ENCODE results near the gene CLEC2D.
"Not testable (repeated sequence)": the region's sequence is repeated elsewhere in the genome, so short reads cannot be mapped to it uniquely, and the experiment has no call there.

Gene CLEC2D

GRCh38 chr12:9692909-9693308 is 23.4 kb downstream of the CLEC2D start:
- no peak for TF ChIP-seq CTCF (IDR thresholded peaks at IDR 0.05; ENCODE audit: insufficient read depth, low read length, poor library complexity, severe bottlenecking)
- Histone ChIP-seq H3K36me3 (ENCODE audit: control insufficient read depth, insufficient read depth, low read length) (peaks cover 2% of the 10 kb centered on the region), H3K27me3 (replicated peaks; ENCODE audit: control insufficient read depth, insufficient read depth, low read length) (no peaks in the 10 kb centered on the region), H3K4me3 (replicated peaks; ENCODE audit: low read depth, low read length) (no peak overlapping the region)
- DNase-seq (ENCODE audit: extremely low read depth, insufficient read length): no peak

GRCh38 chr12:9694241-9694640 is 24.7 kb downstream of the CLEC2D start:
- peaks cover 2% of the 10 kb centered on the region; the same call in 1 of the 2 replicates for H3K36me3 ChIP-seq (ENCODE audit: control insufficient read depth, insufficient read depth, low read length)
- H3K4me3 ChIP-seq (replicated peaks; ENCODE audit: low read depth, low read length): no peak overlapping the region
- no peaks in the 10 kb centered on the region for H3K27me3 ChIP-seq (replicated peaks; ENCODE audit: control insufficient read depth, insufficient read depth, low read length)
- DNase-seq (ENCODE audit: extremely low read depth, insufficient read length): no peak
- no peak for TF ChIP-seq CTCF (IDR thresholded peaks at IDR 0.05; ENCODE audit: insufficient read depth, low read length, poor library complexity, severe bottlenecking)

GRCh38 chr12:9695150-9695549 is 25.6 kb downstream of the CLEC2D start:
- not testable (repeated sequence) for H3K36me3 ChIP-seq (ENCODE audit: control insufficient read depth, insufficient read depth, low read length); DNase-seq (ENCODE audit: extremely low read depth, insufficient read length); H3K27me3 ChIP-seq (replicated peaks; ENCODE audit: control insufficient read depth, insufficient read depth, low read length); H3K4me3 ChIP-seq (replicated peaks; ENCODE audit: low read depth, low read length)

GRCh38 chr12:9695661-9696060 is 26.1 kb downstream of the CLEC2D start:
- H3K4me3 ChIP-seq (replicated peaks; ENCODE audit: low read depth, low read length); H3K36me3 ChIP-seq (ENCODE audit: control insufficient read depth, insufficient read depth, low read length); DNase-seq (ENCODE audit: extremely low read depth, insufficient read length); H3K27me3 ChIP-seq (replicated peaks; ENCODE audit: control insufficient read depth, insufficient read depth, low read length): not testable (repeated sequence)

GRCh38 chr12:9697619-9698018 is 28.1 kb downstream of the CLEC2D start:
- DNase-seq (ENCODE audit: extremely low read depth, insufficient read length): no peak
- Histone ChIP-seq H3K4me3 (replicated peaks; ENCODE audit: low read depth, low read length) (no peak overlapping the region), H3K36me3 (ENCODE audit: control insufficient read depth, insufficient read depth, low read length) (peaks cover 2% of the 10 kb centered on the region; the same call in 1 of the 2 replicates), H3K27me3 (replicated peaks; ENCODE audit: control insufficient read depth, insufficient read depth, low read length) (no peaks in the 10 kb centered on the region)
- TF ChIP-seq CTCF (IDR thresholded peaks at IDR 0.05; ENCODE audit: insufficient read depth, low read length, poor library complexity, severe bottlenecking): no peak

GRCh38 chr12:9698681-9699080 is 29.2 kb downstream of the CLEC2D start:
- no peak overlapping the region for H3K4me3 ChIP-seq (replicated peaks; ENCODE audit: low read depth, low read length)
- no peaks in the 10 kb centered on the region for H3K27me3 ChIP-seq (replicated peaks; ENCODE audit: control insufficient read depth, insufficient read depth, low read length)
- TF ChIP-seq CTCF (IDR thresholded peaks at IDR 0.05; ENCODE audit: insufficient read depth, low read length, poor library complexity, severe bottlenecking): no peak
- DNase-seq (ENCODE audit: extremely low read depth, insufficient read length): no peak
- peaks cover 2% of the 10 kb centered on the region; the same call in 1 of the 2 replicates for H3K36me3 ChIP-seq (ENCODE audit: control insufficient read depth, insufficient read depth, low read length)

- no peak for TF ChIP-seq CTCF (IDR thresholded peaks at IDR 0.05; ENCODE audit: insufficient read depth, low read length, poor library complexity, severe bottlenecking)
- no peak for DNase-seq (ENCODE audit: extremely low read depth, insufficient read length)
- H3K36me3 ChIP-seq (ENCODE audit: control insufficient read depth, insufficient read depth, low read length): peaks cover 2% of the 10 kb centered on the region; the same call in 1 of the 2 replicates
- no peaks in the 10 kb centered on the region for H3K27me3 ChIP-seq (replicated peaks; ENCODE audit: control insufficient read depth, insufficient read depth, low read length)
- H3K4me3 ChIP-seq (replicated peaks; ENCODE audit: low read depth, low read length): no peak overlapping the region
Observed at GRCh38 chr12:9699269-9699897, 29.9 kb downstream of the CLEC2D start.

Measured in GM06990 (cell line).